T-helper 2 cell (primary cell): ENCODE data around the gene SNORC.
"Not testable (repeated sequence)": the region's sequence is repeated elsewhere in the genome, so short reads cannot be mapped to it uniquely, and the experiment has no call there.

Experiments
- DNase-seq, 5 experiments: peaks; one replicate each; pipeline versions ENCODE4 v3.0.0 to v3.0.0-alpha.2; 2012 to 2022
- total RNA-seq, 2 donors: gene quantifications; one replicate each; lab custom pipeline; 2026; lab: John Stamatoyannopoulos, UW

Gene SNORC
- 0.47 to 1.2 reads per million in 2 donors for total RNA-seq

GRCh38 chr2:232870018-232870765, at the start of gene SNORC:
TSS of gene SNORC (plus strand) at chr2:232870264. CDS start at chr2:232870342, 78 bp downstream.
- no peak for DNase-seq

DNA sequence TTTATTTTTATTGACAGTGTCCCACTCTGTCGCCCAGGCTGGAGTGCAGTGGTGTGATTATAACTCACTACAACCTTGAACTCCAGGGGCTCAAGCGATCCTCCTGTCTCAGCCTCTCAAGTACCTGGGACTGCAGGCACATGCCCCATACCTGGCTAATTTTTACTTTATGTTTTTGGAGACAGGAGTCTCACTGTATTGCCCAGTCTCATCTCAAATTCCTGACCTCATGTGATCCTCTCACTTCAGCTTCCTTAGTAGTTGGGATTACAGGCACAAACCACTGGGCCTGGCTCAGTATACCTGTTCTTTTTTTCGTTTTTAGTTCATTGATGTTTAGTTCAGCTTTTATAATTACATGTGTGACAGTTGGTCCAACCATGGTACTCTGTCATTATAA, 40.1 kb upstream of the SNORC start:
- DNase-seq: no peak

GRCh38 chr2:232831496-232831895, 38.6 kb upstream of the SNORC start:
- no peak for DNase-seq

- DNase-seq: no peak
These were observed 36.2 kb upstream of the SNORC start for GRCh38 chr2:232833830-232834229.

GRCh38 chr2:232835687-232836208, 34.3 kb upstream of the SNORC start:
- no peak for DNase-seq

- no peak for DNase-seq
These were observed 33.1 kb upstream of the SNORC start for GRCh38 chr2:232836934-232837333.

GRCh38 chr2:232838406-232838874, 31.6 kb upstream of the SNORC start:
- peak; percentile 16 to 96 (median 31) for DNase-seq

GRCh38 chr2:232839411-232840079, 30.5 kb upstream of the SNORC start:
- DNase-seq: no peak

DNA sequence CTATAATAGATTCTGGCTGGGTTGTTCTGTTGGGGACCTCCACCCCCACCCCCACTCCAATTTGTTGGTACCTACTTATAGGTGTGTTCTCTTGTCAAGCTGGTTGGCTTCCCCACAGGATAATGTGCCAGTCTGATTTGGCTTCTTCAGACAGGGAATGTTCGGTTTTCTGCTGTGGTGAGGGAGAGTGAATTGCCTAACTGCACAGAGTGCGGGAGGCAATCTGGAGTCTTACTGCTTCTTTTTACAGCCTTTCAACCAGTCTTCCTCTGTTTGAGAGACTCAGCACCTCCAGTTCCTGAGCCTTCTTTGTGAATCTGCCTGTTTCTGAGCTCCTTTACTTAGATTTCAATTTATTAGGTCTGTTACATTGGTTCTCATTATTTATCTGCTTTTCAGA, 27.4 kb upstream of the SNORC start:
- DNase-seq: no peak

- peak in 1 of 5 experiments; percentile 32 for DNase-seq
These were observed 26.2 kb upstream of the SNORC start for GRCh38 chr2:232843834-232844233.

DNA sequence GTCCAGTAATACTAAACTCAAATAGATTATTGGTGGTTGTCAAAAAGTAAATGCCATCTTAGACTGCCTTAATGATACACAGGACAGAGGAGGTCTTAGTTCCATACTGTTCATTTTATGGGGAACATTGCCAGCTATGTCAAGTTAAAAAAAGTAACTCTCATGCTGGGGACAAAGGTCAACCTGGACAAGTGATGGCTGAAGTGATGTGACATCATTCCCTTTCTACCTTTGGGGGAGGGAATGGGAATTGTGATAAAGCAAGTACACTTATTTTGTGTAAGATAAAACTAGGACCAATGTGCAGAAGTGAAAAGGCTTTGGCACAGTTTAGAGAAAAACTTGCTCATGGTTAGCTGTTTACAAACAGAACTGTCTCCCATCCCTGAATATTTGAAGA, 24.0 kb upstream of the SNORC start:
- no peak for DNase-seq

DNA sequence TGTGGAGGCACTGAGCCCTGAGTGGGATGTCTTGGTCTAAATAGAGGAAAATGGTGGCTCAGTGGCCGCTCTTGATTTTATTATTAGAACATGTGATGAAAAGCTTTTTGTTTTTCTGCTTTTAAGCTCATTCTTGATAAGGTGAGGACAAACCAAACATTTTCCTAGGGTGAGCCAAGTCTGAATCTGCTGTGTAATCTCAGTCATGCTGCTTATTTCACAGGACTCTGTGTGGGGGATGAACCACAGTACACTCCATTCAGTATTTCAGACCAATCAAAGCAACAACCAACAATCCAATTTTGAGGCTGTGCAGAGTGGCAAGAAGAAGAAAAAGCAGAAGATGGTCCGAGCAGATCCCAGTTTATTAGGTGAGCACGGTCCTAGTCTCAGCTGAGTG, 20.0 kb upstream of the SNORC start:
- no peak for DNase-seq

DNA sequence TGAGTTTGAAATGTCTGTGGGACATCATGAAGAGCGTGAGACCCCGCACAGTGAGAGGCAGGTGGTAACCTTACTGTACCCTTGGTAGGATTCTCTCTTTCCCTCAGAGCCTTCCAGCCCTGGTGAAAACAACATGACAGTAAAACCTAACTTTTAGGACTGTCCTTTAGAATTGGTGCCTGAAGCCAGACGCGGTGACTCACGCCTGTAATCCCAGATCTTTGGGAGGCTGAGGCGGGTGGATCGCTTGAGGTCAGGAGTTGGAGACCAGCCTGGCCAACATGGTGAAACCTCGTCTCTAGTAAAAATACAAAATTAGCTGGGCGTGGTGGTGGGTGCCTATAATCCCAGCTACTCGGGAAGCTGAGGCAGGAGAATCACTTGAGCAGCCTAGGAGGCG, 18.0 kb upstream of the SNORC start:
- DNase-seq: not testable (repeated sequence)

GRCh38 chr2:232852676-232853075, 17.4 kb upstream of the SNORC start:
- no peak for DNase-seq

GRCh38 chr2:232854082-232854481, 16.0 kb upstream of the SNORC start:
- DNase-seq: no peak

- DNase-seq: no peak
These were observed 12.9 kb upstream of the SNORC start for GRCh38 chr2:232857158-232857563.

GRCh38 chr2:232859385-232859916, 10.6 kb upstream of the SNORC start:
- DNase-seq: no peak

DNA sequence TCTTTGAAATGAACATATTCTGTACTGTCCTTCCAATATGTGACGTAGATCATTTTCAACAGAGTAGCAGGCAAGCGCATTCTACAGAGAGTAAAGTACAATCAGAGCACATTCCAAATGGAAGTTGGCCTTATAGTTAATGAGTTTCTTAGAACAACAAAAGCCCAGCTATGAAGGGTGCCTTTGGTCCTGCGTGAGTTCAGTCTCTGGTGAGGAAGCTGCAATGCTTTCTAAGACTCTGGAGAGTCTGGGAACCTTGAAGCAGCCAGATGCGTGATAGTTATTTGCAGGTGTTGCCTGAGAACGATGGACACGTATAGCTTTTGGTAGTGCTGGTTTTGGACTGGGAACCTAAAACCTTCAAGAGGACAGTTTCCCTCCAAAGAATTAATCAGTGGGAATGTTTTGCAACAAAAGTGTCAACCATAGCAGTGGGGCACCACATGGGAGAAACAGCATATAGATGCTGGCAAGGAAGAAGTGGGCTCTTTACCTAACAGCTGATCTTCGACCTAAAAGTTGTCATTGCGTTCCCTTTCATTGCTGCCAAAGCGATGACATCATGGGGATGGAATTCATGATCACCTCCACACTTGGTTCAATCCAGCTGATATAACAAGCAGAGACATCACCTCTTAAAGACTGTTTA, 9.3 kb upstream of the SNORC start:
- DNase-seq: no peak

GRCh38 chr2:232861353-232861752, 8.7 kb upstream of the SNORC start:
- DNase-seq: no peak

DNA sequence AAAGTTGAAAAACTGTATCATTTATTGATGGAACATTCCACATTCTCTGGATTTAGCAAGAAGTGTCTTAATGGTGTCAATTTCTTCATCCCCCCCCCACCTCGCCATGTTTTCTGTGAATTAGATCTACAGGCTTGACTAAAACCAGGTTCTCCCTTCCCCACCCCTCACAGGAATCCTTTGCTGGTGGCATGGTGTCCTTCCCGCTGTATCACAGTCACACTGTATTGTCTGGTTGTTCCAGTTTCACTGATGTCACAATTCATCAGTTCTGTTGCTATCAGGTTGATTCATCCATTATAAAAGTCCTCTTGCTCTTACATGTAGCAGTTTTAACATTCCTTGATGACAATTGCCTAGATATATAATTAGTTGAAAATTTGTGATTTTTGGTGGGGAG, 6.1 kb upstream of the SNORC start:
- DNase-seq: no peak

DNA sequence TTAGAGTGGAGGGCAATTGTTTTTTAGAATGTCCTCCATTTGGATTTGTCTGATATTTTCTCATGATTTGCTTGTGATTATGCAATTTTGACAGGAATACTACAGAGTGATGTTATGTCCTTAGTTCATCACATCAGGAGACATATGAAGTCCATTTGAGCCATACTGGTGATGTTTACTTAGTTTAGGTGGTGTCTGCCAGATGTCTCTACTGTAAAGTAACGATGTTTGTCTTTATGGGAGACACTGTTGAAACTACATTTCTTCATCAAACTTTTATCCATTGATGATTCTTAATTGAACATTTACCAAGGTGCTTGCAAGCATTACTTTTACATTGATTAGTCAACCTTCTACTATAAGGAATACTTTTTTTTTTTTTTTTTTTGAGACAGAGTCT, 4.9 kb upstream of the SNORC start:
- DNase-seq: no peak

GRCh38 chr2:232866104-232866503, 4.0 kb upstream of the SNORC start:
- DNase-seq: no peak
